HepG2 (cell line): ENCODE data around the gene IGF2BP3. TPM values are rescaled to one million over a fixed set of nuclear protein-coding genes. Genes with fewer than 3 reads are reported as not detected.

Experiments
- DBP ChIP-seq: sonication (generic); formaldehyde crosslinking; IDR thresholded peaks from 2 replicates; pipeline ENCODE4 v1.4.0; 2020; ENCODE audit warnings: missing genetic modification reagents; ENCODE audit errors: not compliant biosample characterization
- ETV5 ChIP-seq: IDR thresholded peaks from 2 replicates; pipeline ENCODE4 v1.6.1; 2018; ENCODE audit warnings: missing biosample characterization, missing genetic modification reagents, inconsistent platforms, borderline replicate concordance
- ETV6 ChIP-seq: sonication (generic); formaldehyde crosslinking; conservative IDR thresholded peaks from 2 replicates; pipeline ENCODE4 v1.4.0; 2020; ENCODE audit warnings: missing genetic modification reagents
- MLX ChIP-seq: IDR thresholded peaks from 2 replicates; pipeline ENCODE4 v1.6.1; 2016
- MTERF4 ChIP-seq: sonication (generic); formaldehyde crosslinking; IDR thresholded peaks from 2 replicates; pipeline ENCODE4 v1.8.0; 2023; ENCODE audit warnings: mild to moderate bottlenecking, missing genetic modification reagents
- NFAT5 ChIP-seq: sonication (generic); formaldehyde crosslinking; IDR thresholded peaks from 2 replicates; pipeline ENCODE4 v1.4.0; 2020; ENCODE audit warnings: missing genetic modification reagents
- SMAD3 ChIP-seq: sonication (generic); formaldehyde crosslinking; IDR thresholded peaks from 2 replicates; pipeline ENCODE4 v1.4.0; 2020; ENCODE audit warnings: missing genetic modification reagents
- TAF1 ChIP-seq: sonication (generic); formaldehyde crosslinking; IDR thresholded peaks from 2 replicates; pipeline ENCODE4 v1.4.0; 2020; ENCODE audit warnings: missing genetic modification reagents
- TP53 ChIP-seq: sonication (generic); formaldehyde crosslinking; conservative IDR thresholded peaks from 2 replicates; pipeline ENCODE4 v1.4.0; 2020; ENCODE audit warnings: missing genetic modification reagents
- ZBTB3 ChIP-seq: sonication (generic); formaldehyde crosslinking; IDR thresholded peaks from 2 replicates; pipeline ENCODE4 v1.4.0; 2020; ENCODE audit warnings: low read depth, mild to moderate bottlenecking, moderate library complexity, missing genetic modification reagents, borderline replicate concordance
- ZFP62 ChIP-seq: sonication (generic); formaldehyde crosslinking; IDR thresholded peaks from 2 replicates; pipeline ENCODE4 v1.4.0; 2020; ENCODE audit warnings: missing genetic modification reagents
- ZMYM4 ChIP-seq: sonication (generic); formaldehyde crosslinking; IDR thresholded peaks from 2 replicates; pipeline ENCODE4 v1.8.1; 2023; ENCODE audit warnings: mild to moderate bottlenecking, missing genetic modification reagents
- ZNF18 ChIP-seq: sonication (generic); formaldehyde crosslinking; IDR thresholded peaks from 2 replicates; pipeline ENCODE4 v1.8.0; 2022; ENCODE audit warnings: mild to moderate bottlenecking, missing genetic modification reagents; ENCODE audit not compliant: insufficient replicate concordance
- ZNF256 ChIP-seq: sonication (generic); formaldehyde crosslinking; conservative IDR thresholded peaks from 2 replicates; pipeline ENCODE4 v1.4.0; 2020; ENCODE audit warnings: missing genetic modification reagents
- ZNF333 ChIP-seq: sonication (generic); formaldehyde crosslinking; IDR thresholded peaks from 2 replicates; pipeline ENCODE4 v1.4.0; 2020; ENCODE audit warnings: mild to moderate bottlenecking, missing genetic modification reagents, borderline replicate concordance
- ZNF431 ChIP-seq: sonication (generic); formaldehyde crosslinking; IDR thresholded peaks from 2 replicates; pipeline ENCODE4 v1.9.0; 2022; ENCODE audit warnings: missing genetic modification reagents, low read depth, mild to moderate bottlenecking, borderline replicate concordance
- ZNF441 ChIP-seq: sonication (generic); formaldehyde crosslinking; IDR thresholded peaks from 2 replicates; pipeline ENCODE4 v1.7.0; 2021; ENCODE audit warnings: missing genetic modification reagents, borderline replicate concordance
- ZNF547 ChIP-seq: sonication (generic); formaldehyde crosslinking; IDR thresholded peaks from 2 replicates; pipeline ENCODE4 v1.5.1; 2020; ENCODE audit warnings: mild to moderate bottlenecking, missing genetic modification reagents
- ZNF615 ChIP-seq: sonication (generic); formaldehyde crosslinking; IDR thresholded peaks from 2 replicates; pipeline ENCODE4 v1.5.0; 2020; ENCODE audit warnings: mild to moderate bottlenecking, missing genetic modification reagents, borderline replicate concordance
- ZNF781 ChIP-seq: sonication (generic); formaldehyde crosslinking; IDR thresholded peaks from 2 replicates; pipeline ENCODE4 v1.5.1; 2020; ENCODE audit warnings: borderline replicate concordance, mild to moderate bottlenecking, missing genetic modification reagents; ENCODE audit errors: not compliant biosample characterization
- ZNF83 ChIP-seq: sonication (generic); formaldehyde crosslinking; IDR thresholded peaks from 2 replicates; pipeline ENCODE4 v1.4.0; 2020; ENCODE audit warnings: missing genetic modification reagents, mild to moderate bottlenecking, borderline replicate concordance
- polyA plus RNA-seq, 8 experiments: library from polyadenylated mRNA; depleted of rRNA in 3 of 8; stranded (reverse) in 7 of 8; unstranded in 1 of 8; fragments of >200 nt; fragmentation: Illumina TruSeq in 4 of 8; extraction: Trizol in 4 of 8; gene quantifications; 2 replicates each; pipeline versions ENCODE4 v1.2.1 to v1.2.3, GENCODE V29; 2011 to 2016; ENCODE audit warnings: low read depth in 4 of 8, missing spikeins in 1 of 8, mixed read lengths in 1 of 8; ENCODE audit not compliant: insufficient read depth in 1 of 8
- total RNA-seq, 5 experiments: library from RNA; depleted of rRNA; stranded (reverse); fragments of >200 nt; fragmentation: Illumina TruSeq; extraction: Trizol; gene quantifications; 2 replicates each; pipeline ENCODE4 v1.2.3, GENCODE V29; 2016; ENCODE audit warnings: low read depth in 1 of 5

The IGF2BP3 gene
- total and polyA plus RNA-seq, 2 of the 13 experiments (the other 11 are each of a cell fraction or from before 2014, with no cell fraction given), result 37.7 to 39.5 TPM

- TF ChIP-seq MLX (CRISPR knock-in tag) (0 out of 2 replicates have a peak, but pooled peaks have one; percentile 50), ETV6 (CRISPR knock-in tag) (no peak), ZNF547 (no peak; the same call in 1 of the 2 replicates), ZNF615 (CRISPR knock-in tag) (no peak), ZBTB3 (CRISPR knock-in tag) (no peak), MTERF4 (no peak), ZNF441 (CRISPR knock-in tag) (no peak), NFAT5 (CRISPR knock-in tag) (no peak), ZNF781 (CRISPR knock-in tag) (no peak), ZNF431 (CRISPR knock-in tag) (no peak), ZNF83 (no peak), TAF1 (CRISPR knock-in tag) (peak; percentile 49; the same call in 1 of the 2 replicates), TP53 (CRISPR knock-in tag) (no peak), ZFP62 (no peak), SMAD3 (CRISPR knock-in tag) (peak; percentile 34; the same call in 1 of the 2 replicates), ZMYM4 (peak; percentile 82), ZNF333 (CRISPR knock-in tag) (no peak), ZNF18 (CRISPR knock-in tag) (no peak), ZNF256 (no peak), DBP (CRISPR knock-in tag) (no peak), ETV5 (CRISPR knock-in tag) (peak; percentile 61; the same call in 1 of the 2 replicates)
Measured at GRCh38 chr7:23293500-23294073, 176.7 kb downstream of the IGF2BP3 start (continued).
